GM12878 (cell line): Measurements from ENCODE around the gene PXT1. TPM values are rescaled to one million over a fixed set of nuclear protein-coding genes. Genes with fewer than 3 reads are reported as not detected.

ENCODE experiments used
- BHLHE40 ChIP-seq, 2 experiments: fragments of 450-650 bp in 1 of 2; IDR thresholded peaks; 2 replicates each; pipeline ENCODE4 v1.6.1; 2011 to 2017; ENCODE audit warnings: low read depth in 2 of 2, borderline replicate concordance in 1 of 2, improper control_type of control experiment in 1 of 2, low read length in 1 of 2, mild to moderate bottlenecking in 1 of 2
- CEBPB ChIP-seq, 2 experiments: fragments of 150-350 bp in 1 of 2; IDR thresholded peaks; 2 replicates each; pipeline ENCODE4 v1.6.1; 2012 to 2014; ENCODE audit warnings: low read depth in 2 of 2, low read length in 2 of 2, borderline replicate concordance in 1 of 2, inconsistent platforms in 1 of 2
- KAT2A ChIP-seq: conservative IDR thresholded peaks from 2 replicates; pipeline ENCODE4 v1.6.1; 2011; ENCODE audit warnings: low read depth, low read length; ENCODE audit not compliant: control insufficient read depth
- NR2C2 ChIP-seq: IDR thresholded peaks from 2 replicates; pipeline ENCODE4 v1.6.1; 2011; ENCODE audit warnings: borderline replicate concordance, low read depth; ENCODE audit not compliant: control insufficient read depth, insufficient read length
- NR2F1 ChIP-seq: fragments of 450-650 bp; conservative IDR thresholded peaks from 2 replicates; pipeline ENCODE4 v1.6.1; 2017; ENCODE audit warnings: mild to moderate bottlenecking
- SIN3A ChIP-seq: IDR thresholded peaks from 2 replicates; pipeline ENCODE4 v1.6.1; 2012; ENCODE audit warnings: low read depth, low read length, improper control_type of control experiment
- SIX5 ChIP-seq: IDR thresholded peaks from 2 replicates; pipeline ENCODE4 v1.6.1; 2011; ENCODE audit warnings: mild to moderate bottlenecking, low read depth, low read length, moderate library complexity; ENCODE audit not compliant: severe bottlenecking
- SP1 ChIP-seq: IDR thresholded peaks from one replicate; pipeline ENCODE4 v1.6.1; 2011; ENCODE audit warnings: low read depth, low read length
- SREBF2 ChIP-seq: IDR thresholded peaks from 2 replicates; pipeline ENCODE4 v1.6.1; 2012; ENCODE audit warnings: mild to moderate bottlenecking, low read length
- TCF7 ChIP-seq: IDR thresholded peaks from 2 replicates; pipeline ENCODE4 v1.6.1; 2014; ENCODE audit warnings: antibody characterized with exemption, borderline replicate concordance
- polyA plus RNA-seq, 11 experiments: library from polyadenylated mRNA; depleted of rRNA in 4 of 11; unstranded in 6 of 11; stranded (reverse) in 5 of 11; fragments of >200 nt; fragmentation: Nextera tagmentation in 4 of 11; fragmentation: Illumina TruSeq in 1 of 11; extraction: Ambion mirVana in 4 of 11; extraction: Trizol in 1 of 11; gene quantifications; 1 replicate in 1 of 11; 2 replicates in 10 of 11; pipeline versions ENCODE4 v1.2.1 to v1.2.3, GENCODE V29; 2011 to 2016; ENCODE audit warnings: inconsistent platforms in 2 of 11, missing spikeins in 2 of 11, low read depth in 1 of 11
- total RNA-seq, 4 experiments: library from RNA; depleted of rRNA in 3 of 4; stranded (reverse); fragments of >200 nt in 3 of 4; fragmentation: Illumina TruSeq in 1 of 4; extraction: Trizol in 1 of 4; gene quantifications; 2 replicates each; pipeline versions ENCODE4 v1.2.1 to v1.2.3, GENCODE V29; 2013 to 2021
- TF ChIP-seq, protein P1 (sequence below): fragments of 450-650 bp; IDR thresholded peaks from 2 replicates; pipeline ENCODE4 v1.6.1; 2016; ENCODE audit warnings: mild to moderate bottlenecking, moderate library complexity, borderline replicate concordance
- TF ChIP-seq, protein P2 (sequence below): fragments of 450-650 bp; formaldehyde crosslinking; IDR thresholded peaks from 2 replicates; pipeline ENCODE4 v1.5.0; 2022; ENCODE audit warnings: mild to moderate bottlenecking, missing genetic modification characterization

PXT1 gene
- total and polyA plus RNA-seq, 10 of the 15 experiments (the other 5 are each of a cell fraction or from before 2014, with no cell fraction given): 0.27 to 2.9 (median 0.50) TPM

DNA sequence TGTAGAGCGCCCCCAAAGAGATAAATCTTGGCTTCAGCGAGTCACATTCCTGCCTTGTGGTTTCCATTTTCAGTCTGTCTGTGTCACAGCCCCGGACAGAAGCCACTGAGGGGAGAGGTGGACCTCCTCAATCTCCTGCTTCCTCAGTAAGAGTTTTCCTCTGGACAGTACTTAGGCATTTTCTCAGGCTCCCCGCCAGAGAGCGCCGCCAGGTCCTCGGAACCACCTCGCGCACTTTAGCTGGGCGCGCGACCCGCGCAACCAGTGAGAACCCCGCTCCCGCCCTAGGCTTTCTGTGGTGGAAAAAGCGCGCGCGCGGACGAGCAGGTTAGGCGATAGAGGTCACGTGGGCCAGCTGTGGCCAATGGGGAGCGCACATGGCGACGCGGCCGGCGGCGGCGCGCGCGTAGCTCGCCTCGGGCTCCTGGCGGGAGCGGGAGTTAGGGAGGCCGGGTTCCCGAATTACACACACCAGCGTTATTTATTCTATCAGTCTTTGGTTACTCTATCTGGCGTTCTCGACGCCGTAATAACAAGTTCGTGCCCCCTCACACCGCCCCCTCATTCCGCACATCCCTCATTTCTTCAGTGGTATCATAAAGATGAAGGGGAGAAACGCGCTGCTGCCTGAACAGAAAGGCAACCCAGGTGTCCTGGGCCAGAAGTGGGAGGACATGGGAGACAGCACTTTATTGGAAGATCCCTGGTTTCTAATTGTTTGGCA lies 19.4 kb downstream of the PXT1 start (continued):
- TF ChIP-seq, protein P1, sequence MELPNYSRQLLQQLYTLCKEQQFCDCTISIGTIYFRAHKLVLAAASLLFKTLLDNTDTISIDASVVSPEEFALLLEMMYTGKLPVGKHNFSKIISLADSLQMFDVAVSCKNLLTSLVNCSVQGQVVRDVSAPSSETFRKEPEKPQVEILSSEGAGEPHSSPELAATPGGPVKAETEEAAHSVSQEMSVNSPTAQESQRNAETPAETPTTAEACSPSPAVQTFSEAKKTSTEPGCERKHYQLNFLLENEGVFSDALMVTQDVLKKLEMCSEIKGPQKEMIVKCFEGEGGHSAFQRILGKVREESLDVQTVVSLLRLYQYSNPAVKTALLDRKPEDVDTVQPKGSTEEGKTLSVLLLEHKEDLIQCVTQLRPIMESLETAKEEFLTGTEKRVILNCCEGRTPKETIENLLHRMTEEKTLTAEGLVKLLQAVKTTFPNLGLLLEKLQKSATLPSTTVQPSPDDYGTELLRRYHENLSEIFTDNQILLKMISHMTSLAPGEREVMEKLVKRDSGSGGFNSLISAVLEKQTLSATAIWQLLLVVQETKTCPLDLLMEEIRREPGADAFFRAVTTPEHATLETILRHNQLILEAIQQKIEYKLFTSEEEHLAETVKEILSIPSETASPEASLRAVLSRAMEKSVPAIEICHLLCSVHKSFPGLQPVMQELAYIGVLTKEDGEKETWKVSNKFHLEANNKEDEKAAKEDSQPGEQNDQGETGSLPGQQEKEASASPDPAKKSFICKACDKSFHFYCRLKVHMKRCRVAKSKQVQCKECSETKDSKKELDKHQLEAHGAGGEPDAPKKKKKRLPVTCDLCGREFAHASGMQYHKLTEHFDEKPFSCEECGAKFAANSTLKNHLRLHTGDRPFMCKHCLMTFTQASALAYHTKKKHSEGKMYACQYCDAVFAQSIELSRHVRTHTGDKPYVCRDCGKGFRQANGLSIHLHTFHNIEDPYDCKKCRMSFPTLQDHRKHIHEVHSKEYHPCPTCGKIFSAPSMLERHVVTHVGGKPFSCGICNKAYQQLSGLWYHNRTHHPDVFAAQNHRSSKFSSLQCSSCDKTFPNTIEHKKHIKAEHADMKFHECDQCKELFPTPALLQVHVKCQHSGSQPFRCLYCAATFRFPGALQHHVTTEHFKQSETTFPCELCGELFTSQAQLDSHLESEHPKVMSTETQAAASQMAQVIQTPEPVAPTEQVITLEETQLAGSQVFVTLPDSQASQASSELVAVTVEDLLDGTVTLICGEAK: no peak
- TF ChIP-seq SIX5 (no peak), SREBF2 (no peak), SP1 (no peak), KAT2A (no peak), NR2F1 (no peak; the same call in 1 of the 2 replicates), CEBPB (IDR thresholded peaks at IDR 0.05; ENCODE audit: borderline replicate concordance in 1 of 2, low read depth in 2 of 2, low read length in 2 of 2) (no peak), SIN3A (no peak), TCF7 (no peak), NR2C2 (no peak), BHLHE40 (IDR thresholded peaks at IDR 0.05; ENCODE audit: borderline replicate concordance in 1 of 2, low read depth in 2 of 2, low read length in 1 of 2) (peak; percentile 63 to 85)
- TF ChIP-seq, protein P2, sequence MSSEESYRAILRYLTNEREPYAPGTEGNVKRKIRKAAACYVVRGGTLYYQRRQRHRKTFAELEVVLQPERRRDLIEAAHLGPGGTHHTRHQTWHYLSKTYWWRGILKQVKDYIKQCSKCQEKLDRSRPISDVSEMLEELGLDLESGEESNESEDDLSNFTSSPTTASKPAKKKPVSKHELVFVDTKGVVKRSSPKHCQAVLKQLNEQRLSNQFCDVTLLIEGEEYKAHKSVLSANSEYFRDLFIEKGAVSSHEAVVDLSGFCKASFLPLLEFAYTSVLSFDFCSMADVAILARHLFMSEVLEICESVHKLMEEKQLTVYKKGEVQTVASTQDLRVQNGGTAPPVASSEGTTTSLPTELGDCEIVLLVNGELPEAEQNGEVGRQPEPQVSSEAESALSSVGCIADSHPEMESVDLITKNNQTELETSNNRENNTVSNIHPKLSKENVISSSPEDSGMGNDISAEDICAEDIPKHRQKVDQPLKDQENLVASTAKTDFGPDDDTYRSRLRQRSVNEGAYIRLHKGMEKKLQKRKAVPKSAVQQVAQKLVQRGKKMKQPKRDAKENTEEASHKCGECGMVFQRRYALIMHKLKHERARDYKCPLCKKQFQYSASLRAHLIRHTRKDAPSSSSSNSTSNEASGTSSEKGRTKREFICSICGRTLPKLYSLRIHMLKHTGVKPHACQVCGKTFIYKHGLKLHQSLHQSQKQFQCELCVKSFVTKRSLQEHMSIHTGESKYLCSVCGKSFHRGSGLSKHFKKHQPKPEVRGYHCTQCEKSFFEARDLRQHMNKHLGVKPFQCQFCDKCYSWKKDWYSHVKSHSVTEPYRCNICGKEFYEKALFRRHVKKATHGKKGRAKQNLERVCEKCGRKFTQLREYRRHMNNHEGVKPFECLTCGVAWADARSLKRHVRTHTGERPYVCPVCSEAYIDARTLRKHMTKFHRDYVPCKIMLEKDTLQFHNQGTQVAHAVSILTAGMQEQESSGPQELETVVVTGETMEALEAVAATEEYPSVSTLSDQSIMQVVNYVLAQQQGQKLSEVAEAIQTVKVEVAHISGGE (CRISPR knock-in tag): no peak
- TF ChIP-seq, all 136 proteins: peak for 43
